ENCODE data around the gene RFT1. TPM values are rescaled to one million over a fixed set of nuclear protein-coding genes. Genes with fewer than 3 reads are reported as not detected.

Gene RFT1
- total and polyA plus RNA-seq, 2 of the 13 experiments (the other 11 are each of a cell fraction or from before 2014, with no cell fraction given) = 23.2 to 37.0 TPM

GRCh38 chr3:53159156-53160060 is 29.2 kb upstream of the RFT1 start (continued):
- TF ChIP-seq CHD4 (IDR thresholded peaks at IDR 0.05; ENCODE audit: borderline replicate concordance, low read length) (no peak), USF2 (IDR thresholded peaks at IDR 0.05; ENCODE audit: low read depth, low read length) (no peak), USF2 (CRISPR knock-in tag; IDR thresholded peaks at IDR 0.05; ENCODE audit: borderline replicate concordance) (no peak), PPARG (CRISPR knock-in tag; conservative IDR thresholded peaks at IDR 0.05) (peak; percentile 83), MAFG (CRISPR knock-in tag; IDR thresholded peaks at IDR 0.05) (no peak), SP5 (CRISPR knock-in tag; IDR thresholded peaks at IDR 0.05; ENCODE audit: borderline replicate concordance, low read depth) (peak; percentile 79), SIX4 (CRISPR knock-in tag; IDR thresholded peaks at IDR 0.05) (peak; percentile 98), ZNF18 (CRISPR knock-in tag; IDR thresholded peaks at IDR 0.05; ENCODE audit: insufficient replicate concordance) (peak; percentile 54), RNF2 (conservative IDR thresholded peaks at IDR 0.05; ENCODE audit: low read depth) (no peak), FOXM1 (CRISPR knock-in tag; IDR thresholded peaks at IDR 0.05) (no peak), ZNF564 (CRISPR knock-in tag; IDR thresholded peaks at IDR 0.05) (no peak), TOPORS (CRISPR knock-in tag; IDR thresholded peaks at IDR 0.05) (no peak), TAF1 (CRISPR knock-in tag; IDR thresholded peaks at IDR 0.05) (peak; percentile 39; the same call in 1 of the 2 replicates), ZNF577 (CRISPR knock-in tag; IDR thresholded peaks at IDR 0.05; ENCODE audit: borderline replicate concordance, low read depth) (no peak), ZNF687 (CRISPR knock-in tag; IDR thresholded peaks at IDR 0.05) (peak; percentile 33)
- TF ChIP-seq, protein P1, sequence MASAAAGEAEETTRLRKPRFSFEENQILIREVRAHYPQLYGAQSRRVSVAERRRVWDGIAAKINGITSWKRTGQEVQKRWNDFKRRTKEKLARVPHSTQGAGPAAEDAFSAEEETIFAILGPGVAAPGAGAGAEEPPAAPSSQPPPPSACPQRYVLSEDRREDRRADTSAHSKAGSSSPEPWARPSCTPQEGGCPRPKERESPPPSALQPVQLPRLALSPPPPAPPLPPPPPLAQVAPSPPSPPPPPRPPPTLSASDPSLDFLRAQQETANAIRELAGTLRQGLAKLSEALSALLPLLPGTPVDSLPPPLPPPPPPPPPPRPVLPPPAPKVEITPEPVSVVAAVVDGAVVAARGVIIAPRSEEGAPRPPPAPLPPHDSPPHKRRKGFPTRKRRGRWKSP (CRISPR knock-in tag; IDR thresholded peaks at IDR 0.05) = 0 out of 2 replicates have a peak, but pooled peaks have one; percentile 66
